ENCODE measurements around the gene PRDX6.

The PRDX6 gene, protein sequence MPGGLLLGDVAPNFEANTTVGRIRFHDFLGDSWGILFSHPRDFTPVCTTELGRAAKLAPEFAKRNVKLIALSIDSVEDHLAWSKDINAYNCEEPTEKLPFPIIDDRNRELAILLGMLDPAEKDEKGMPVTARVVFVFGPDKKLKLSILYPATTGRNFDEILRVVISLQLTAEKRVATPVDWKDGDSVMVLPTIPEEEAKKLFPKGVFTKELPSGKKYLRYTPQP

DNA sequence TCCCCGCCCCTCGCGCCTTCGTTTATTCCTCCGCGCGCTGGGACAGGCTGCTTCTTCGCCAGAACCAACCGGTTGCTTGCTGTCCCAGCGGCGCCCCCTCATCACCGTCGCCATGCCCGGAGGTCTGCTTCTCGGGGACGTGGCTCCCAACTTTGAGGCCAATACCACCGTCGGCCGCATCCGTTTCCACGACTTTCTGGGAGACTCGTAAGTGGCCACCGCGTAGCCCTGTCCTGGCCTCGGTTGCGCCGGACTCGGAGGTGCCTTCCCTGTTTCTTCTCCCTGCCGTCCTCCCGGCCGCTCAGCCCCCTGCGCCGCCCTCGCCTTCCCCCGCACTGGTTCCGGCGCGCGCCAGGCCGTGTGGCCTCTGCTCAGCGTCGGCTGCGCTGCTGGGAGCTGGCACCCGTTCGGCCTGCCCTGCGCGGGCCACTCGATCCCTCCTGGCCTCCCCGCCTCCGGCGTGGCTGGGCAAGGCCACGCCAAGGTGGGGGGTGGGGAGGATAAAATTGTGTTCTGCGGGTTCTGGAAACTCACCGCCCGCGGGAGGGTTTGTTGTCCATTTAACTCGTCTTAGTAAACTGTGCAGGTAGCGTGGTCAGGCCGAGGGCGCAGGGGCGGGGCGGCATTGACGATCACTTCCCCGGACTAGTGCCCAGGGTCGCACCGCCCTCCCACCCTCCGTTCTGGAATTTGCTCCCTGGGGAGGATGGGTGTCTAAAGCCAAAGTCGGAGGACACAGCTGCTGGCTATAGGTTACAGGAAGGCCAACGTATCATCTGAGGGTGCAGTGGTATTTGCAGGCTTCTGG, at the start of gene PRDX6:
PRDX6 (plus strand) TSS at position 50 of the 808 bp plus-strand sequence; CDS start at position 113, 63 bp downstream.
- ChIA-PET CTCF (interaction anchor here (0.7 to 4.8 kb wide), 9 partner anchors 8 to 735 kb away, joined by 3 to 32 read pairs (median 4); no protein-coding TSS in a partner anchor), POLR2A (interaction anchor here (0.5 to 1.2 kb wide), 7 partner anchors 47 to 733 kb away, joined by 3 to 5 read pairs (median 3); partner anchors contain the start of genes GAS5, KLHL20 and ZBTB37)
- TF ChIP-seq, protein P1, sequence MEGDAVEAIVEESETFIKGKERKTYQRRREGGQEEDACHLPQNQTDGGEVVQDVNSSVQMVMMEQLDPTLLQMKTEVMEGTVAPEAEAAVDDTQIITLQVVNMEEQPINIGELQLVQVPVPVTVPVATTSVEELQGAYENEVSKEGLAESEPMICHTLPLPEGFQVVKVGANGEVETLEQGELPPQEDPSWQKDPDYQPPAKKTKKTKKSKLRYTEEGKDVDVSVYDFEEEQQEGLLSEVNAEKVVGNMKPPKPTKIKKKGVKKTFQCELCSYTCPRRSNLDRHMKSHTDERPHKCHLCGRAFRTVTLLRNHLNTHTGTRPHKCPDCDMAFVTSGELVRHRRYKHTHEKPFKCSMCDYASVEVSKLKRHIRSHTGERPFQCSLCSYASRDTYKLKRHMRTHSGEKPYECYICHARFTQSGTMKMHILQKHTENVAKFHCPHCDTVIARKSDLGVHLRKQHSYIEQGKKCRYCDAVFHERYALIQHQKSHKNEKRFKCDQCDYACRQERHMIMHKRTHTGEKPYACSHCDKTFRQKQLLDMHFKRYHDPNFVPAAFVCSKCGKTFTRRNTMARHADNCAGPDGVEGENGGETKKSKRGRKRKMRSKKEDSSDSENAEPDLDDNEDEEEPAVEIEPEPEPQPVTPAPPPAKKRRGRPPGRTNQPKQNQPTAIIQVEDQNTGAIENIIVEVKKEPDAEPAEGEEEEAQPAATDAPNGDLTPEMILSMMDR (IDR thresholded peaks at IDR 0.05; ENCODE audit: insufficient read depth, low read length, missing control alignments) = no peak
- DNase-seq (ENCODE audit: low read depth, low spot score) = peak; percentile 24
- peak within 1 kb of the TSS; percentile 90 for H3K4me3 ChIP-seq (ENCODE audit: low read depth, low read length)

DNA sequence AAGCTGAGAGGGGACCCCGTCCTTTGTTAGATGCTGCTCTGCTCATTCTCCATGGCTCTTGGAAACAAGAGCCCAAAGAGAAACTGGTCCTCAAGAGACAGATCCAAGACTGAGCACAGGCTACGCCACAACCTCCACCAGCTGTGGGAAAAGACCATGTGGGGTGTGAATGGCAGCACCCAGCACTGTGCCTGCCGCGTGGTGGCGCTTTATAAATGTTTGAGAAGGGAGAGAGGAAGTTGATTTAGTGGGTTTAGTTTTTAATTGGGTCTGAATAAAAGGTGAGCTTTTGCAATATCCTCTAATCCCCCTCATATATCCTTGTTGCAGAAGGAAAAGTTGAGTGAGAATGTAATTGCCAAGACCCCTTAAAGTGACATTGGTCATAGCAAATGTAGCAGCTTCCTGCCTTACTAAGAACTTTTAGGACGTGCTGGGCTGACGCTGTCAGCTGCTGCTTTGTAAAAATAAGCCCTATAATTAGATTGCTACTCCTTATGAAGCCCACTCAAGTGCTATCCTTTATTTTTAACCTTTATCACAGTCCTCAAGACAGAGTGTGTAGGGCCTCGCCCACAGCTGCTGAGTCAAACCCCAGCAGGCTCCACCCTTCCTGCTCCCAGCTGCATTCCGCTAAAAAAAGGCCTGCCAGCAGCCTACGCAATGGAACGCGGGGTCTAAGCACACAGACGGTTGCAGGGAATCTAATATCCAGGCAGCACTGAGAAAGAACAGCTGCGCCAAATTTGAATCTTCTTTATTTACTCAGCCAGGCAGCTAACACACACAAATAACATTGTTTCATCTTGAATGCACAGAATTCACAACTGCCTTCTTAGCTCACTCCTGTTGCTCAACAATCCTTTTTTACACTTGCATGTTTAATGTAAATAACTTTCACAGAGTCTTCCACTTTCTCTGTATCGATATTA, 47.4 kb upstream of the PRDX6 start:
- TF ChIP-seq, protein P1 (IDR thresholded peaks at IDR 0.05; ENCODE audit: insufficient read depth, low read length, missing control alignments) = peak; percentile 74
- peak overlapping the region; percentile 38 for H3K4me3 ChIP-seq (ENCODE audit: low read depth, low read length)
- CTCF ChIA-PET = interaction anchor here (0.6 to 17.2 kb wide), 50 partner anchors 9 to 686 kb away, joined by 3 to 184 read pairs (median 4); partner anchors contain the start of genes CENPL, DARS2, KLHL20 and PRDX6
- DNase-seq (ENCODE audit: low read depth, low spot score) = peak; percentile 63
- POLR2A ChIA-PET = interaction anchor here (0.9 to 1.4 kb wide), 4 partner anchors 47 to 396 kb away, joined by 3 to 5 read pairs (median 4); partner anchors contain the start of genes DARS2 and PRDX6

DNA sequence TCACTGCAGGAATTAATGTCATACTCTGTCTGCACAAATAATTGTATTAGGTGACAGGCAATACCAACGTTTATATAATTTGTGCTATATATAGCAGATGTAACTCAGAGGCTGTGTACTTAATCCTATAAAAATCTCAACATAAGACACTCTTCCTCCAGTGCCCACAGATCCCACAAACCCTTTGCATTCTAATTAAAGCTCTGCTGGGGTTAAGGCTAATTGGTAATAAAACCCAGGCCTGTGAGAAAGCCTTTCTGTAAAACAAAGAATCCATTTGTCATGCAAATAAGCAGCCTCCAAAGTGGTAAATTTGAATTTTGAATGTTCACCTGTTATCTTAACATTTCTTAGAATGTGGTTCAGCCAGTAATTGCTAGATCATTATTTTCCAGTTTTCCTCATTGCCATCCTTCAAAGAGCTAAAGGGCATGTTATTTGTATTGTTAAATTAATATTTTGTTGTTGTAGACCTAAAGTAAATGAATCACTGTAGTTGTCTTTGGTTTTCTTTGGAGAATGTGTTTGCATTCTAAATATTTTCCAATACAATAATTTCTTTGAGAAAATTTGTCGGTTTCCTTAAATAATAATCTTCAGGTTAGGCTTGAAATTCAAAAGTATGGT, 46.3 kb upstream of the PRDX6 start:
- H3K4me3 ChIP-seq (ENCODE audit: low read depth, low read length) = no peak overlapping the region
- CTCF ChIA-PET = interaction anchor here (0.6 to 17.2 kb wide), 44 partner anchors 7 to 687 kb away, joined by 3 to 184 read pairs (median 4); partner anchors contain the start of genes CENPL, DARS2, KLHL20 and PRDX6
- POLR2A ChIA-PET = interaction anchor here (0.9 to 1.0 kb wide), 3 partner anchors 43 to 394 kb away, joined by 3 to 4 read pairs (median 4); no protein-coding TSS in a partner anchor
- TF ChIP-seq, protein P1 (IDR thresholded peaks at IDR 0.05; ENCODE audit: insufficient read depth, low read length, missing control alignments) = no peak
- no peak for DNase-seq (ENCODE audit: low read depth, low spot score)

DNA sequence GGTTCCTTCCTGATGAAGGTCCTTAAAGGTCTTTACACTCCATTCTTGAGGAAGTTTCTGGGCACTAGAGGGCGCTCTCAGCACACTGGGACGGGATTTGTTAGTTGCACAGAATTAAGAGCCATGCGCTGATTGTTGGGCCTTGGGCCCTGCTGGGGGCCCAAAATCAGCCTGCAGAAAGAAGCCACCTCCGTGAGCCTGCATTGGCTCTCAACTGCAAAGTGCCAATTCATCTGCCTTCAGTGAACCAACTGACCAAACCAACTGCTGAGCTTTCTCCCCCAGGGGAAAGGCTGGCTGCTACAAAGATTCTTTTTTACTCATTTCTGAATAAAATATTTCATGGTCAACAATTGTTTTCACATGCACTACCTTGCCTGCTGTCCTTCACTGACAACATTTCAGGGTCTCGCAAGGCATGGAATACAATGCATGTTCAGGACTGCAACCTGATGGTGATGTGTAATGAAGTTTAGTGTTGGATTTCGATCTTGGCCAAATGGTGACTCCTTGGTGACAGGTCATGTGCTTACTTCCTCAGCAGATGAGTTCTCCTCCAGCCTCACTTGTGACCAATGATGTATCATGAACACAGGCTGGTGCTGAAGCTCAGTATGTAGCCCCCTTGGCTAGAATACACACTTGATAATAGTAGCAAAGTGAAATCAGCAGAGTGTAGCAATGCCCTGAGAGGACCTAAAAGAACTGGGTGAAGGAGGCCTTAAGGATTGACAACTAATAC, 45.7 kb upstream of the PRDX6 start:
- TF ChIP-seq, protein P1 (IDR thresholded peaks at IDR 0.05; ENCODE audit: insufficient read depth, low read length, missing control alignments) = peak; percentile 81
- peak; percentile 51 for DNase-seq (ENCODE audit: low read depth, low spot score)
- POLR2A ChIA-PET = interaction anchor here (0.9 kb wide), 1 partner anchor 42 kb away, joined by 4 read pairs; no protein-coding TSS in a partner anchor
- no peak overlapping the region for H3K4me3 ChIP-seq (ENCODE audit: low read depth, low read length)
- CTCF ChIA-PET = interaction anchor here (0.7 to 17.2 kb wide), 41 partner anchors 8 to 688 kb away, joined by 3 to 184 read pairs (median 4); partner anchors contain the start of genes CENPL, DARS2, KLHL20 and PRDX6

DNA sequence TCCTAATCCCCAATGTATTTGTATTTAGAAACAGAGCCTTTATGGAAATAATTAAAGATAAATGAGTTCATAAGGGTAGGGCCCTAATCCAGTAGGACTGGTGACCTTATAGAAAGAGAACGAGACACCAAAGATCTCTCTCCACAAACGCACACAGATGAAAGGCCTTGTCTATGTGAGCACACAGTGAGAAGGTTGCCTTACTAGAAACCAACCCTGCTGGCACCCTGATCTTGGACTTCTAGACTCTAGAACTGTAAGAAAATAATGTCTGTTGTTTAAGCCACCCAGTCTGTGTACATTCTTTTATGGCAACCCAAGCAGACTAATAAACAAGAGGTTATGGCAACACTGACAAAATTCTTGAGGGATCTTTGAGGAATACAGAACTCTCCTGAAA, 44.8 kb upstream of the PRDX6 start:
- TF ChIP-seq, protein P1 (IDR thresholded peaks at IDR 0.05; ENCODE audit: insufficient read depth, low read length, missing control alignments) = no peak
- DNase-seq (ENCODE audit: low read depth, low spot score) = no peak
- CTCF ChIA-PET = interaction anchor here (0.9 to 4.8 kb wide), 9 partner anchors 8 to 424 kb away, joined by 3 to 69 read pairs (median 26); partner anchors contain the start of genes CENPL and DARS2
- no peak overlapping the region for H3K4me3 ChIP-seq (ENCODE audit: low read depth, low read length)
- POLR2A ChIA-PET = no interaction called here

All from AG04449 (cell line).